Transverse colon (tissue), 4 donors: Measurements from ENCODE around the gene SPATA31C1.

Experiments
- POLR2A ChIP-seq: fragments of 450-650 bp; IDR thresholded peaks from one replicate; pipeline ENCODE4 v1.6.1; 2016; ENCODE audit warnings: antibody characterized with exemption, mild to moderate bottlenecking, moderate library complexity
- POLR2AphosphoS5 ChIP-seq, 3 donors: sonication (generic); formaldehyde crosslinking; IDR thresholded peaks; one replicate each; pipeline ENCODE4 v1.6.1; 2016; ENCODE audit warnings: antibody characterized with exemption in 3 of 3
- TF ChIP-seq, protein P1 (sequence below), 5 experiments: fragments of 200-600 bp in 3 of 5; fragments of 450-650 bp in 2 of 5; sonication (generic) in 3 of 5; IDR thresholded peaks; 1 replicate in 2 of 5; 2 replicates in 3 of 5; pipeline ENCODE4 v1.5.1; 2016 to 2017; ENCODE audit warnings: antibody characterized with exemption in 5 of 5, inconsistent platforms in 3 of 5, mild to moderate bottlenecking in 2 of 5, moderate library complexity in 1 of 5

DNA sequence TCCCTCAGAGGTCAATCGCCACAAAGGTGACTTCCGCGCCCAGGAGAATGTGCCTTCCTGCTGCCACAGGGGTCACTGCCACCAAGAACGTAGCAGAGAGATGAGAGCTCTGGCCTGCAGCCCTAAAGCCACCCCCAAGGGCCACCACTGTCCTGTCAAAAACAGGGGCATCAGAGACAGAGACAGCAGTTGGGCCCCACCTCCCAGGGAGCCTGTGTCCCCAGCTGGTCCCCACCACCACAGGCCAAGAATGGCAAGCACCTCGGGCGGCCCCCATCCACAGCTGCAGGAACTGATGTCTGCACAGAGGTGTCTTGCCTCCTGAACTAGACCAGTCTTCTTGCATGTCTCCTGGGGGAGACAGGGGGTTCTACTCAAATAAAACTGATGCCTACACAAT is 29.3 kb upstream of the SPATA31C1 start:
- TF ChIP-seq, protein P1, sequence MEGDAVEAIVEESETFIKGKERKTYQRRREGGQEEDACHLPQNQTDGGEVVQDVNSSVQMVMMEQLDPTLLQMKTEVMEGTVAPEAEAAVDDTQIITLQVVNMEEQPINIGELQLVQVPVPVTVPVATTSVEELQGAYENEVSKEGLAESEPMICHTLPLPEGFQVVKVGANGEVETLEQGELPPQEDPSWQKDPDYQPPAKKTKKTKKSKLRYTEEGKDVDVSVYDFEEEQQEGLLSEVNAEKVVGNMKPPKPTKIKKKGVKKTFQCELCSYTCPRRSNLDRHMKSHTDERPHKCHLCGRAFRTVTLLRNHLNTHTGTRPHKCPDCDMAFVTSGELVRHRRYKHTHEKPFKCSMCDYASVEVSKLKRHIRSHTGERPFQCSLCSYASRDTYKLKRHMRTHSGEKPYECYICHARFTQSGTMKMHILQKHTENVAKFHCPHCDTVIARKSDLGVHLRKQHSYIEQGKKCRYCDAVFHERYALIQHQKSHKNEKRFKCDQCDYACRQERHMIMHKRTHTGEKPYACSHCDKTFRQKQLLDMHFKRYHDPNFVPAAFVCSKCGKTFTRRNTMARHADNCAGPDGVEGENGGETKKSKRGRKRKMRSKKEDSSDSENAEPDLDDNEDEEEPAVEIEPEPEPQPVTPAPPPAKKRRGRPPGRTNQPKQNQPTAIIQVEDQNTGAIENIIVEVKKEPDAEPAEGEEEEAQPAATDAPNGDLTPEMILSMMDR (IDR thresholded peaks at IDR 0.05), result no peak
- TF ChIP-seq POLR2A (no peak), POLR2AphosphoS5 (IDR thresholded peaks at IDR 0.05) (no peak)
